CD4-positive, alpha-beta T cell treated with Interleukin-4 for 4 hours (primary cell): ENCODE measurements around the gene KRTAP9-9.
"Not testable (repeated sequence)": the region's sequence is repeated elsewhere in the genome, so short reads cannot be mapped to it uniquely, and the experiment has no call there.

Experiments used
- DNase-seq: peaks from one replicate; pipeline ENCODE4 v3.0.0-alpha.2; 2020

KRTAP9-9 gene

GRCh38 chr17:41255381-41256290 is at the start of gene KRTAP9-9:
KRTAP9-9 (plus strand) TSS chr17:41255384.
- DNase-seq, result not testable (repeated sequence)

GRCh38 chr17:41211845-41212466 is 43.2 kb upstream of the KRTAP9-9 start:
- DNase-seq, result no peak

DNA sequence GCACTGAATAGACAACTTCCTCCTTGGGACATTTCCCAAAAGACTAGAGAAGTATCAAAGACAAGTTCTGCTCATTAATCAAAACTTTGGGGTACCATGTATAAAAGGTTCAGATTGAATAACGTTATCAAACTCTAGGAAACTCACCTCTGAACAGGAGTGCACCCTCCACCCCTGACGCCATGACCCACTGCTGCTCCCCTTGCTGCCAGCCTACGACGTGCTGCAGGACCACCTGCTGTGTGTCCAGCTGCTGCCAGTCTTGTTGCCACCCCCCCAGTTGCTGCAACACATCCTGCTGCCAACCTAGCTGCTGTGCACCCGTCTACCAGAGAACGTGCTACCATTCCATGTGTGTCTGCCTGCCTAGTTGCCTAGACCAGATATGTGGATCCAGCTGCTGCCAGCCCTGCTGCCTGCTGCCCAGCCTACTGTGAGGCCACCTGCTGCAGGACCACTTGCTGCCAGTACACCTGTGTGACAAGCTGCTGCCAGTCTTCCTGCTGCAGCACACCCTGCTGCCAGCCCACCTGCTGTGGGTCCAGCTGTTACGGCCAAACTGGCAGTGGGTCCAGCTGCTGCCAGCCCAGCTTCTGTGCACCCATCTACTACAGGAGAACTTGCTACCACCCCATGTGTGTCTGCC is 42.5 kb upstream of the KRTAP9-9 start:
- DNase-seq, result no peak

DNA sequence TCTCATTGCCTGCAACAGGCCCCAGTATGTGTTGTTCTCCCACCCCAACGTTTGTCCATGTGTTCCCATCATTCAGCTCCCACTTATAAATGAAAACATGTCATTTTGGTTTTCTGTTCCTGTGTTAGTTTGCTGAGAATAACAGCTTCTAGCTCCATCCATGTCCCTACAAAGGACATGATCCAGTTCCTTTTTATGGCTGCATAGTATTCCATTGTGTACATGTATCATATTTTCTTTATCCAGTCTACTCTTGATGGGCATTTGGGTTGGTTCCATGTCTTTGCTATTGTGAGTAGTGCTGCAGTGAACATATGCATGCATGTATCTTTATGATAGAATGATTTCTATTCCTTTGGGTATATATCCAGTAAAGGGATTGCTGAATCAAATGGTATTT is 39.5 kb upstream of the KRTAP9-9 start:
- no peak for DNase-seq

GRCh38 chr17:41223821-41224220 is 31.4 kb upstream of the KRTAP9-9 start:
- no peak for DNase-seq

DNA sequence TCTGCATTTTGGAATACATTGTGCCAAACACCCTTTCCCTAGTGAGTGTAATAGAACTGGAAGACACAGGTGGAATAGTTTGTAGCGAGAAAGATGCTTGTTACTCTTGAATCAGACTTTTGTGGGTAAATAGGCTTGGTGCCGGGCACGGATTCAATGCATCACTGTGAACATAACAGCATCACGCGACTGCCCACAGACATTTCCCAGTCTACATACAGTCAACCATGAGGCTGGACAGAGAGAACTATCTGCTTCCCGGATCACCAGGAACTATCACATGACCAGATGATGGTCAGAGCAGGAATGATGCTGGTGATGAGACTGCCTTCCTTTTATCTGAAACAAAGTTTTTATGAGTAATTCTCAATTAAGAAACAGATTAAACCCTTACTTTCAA is 29.1 kb upstream of the KRTAP9-9 start:
- DNase-seq, result no peak

GRCh38 chr17:41226598-41227095 is 28.5 kb upstream of the KRTAP9-9 start, which contains the start of gene KRTAP9-2:
KRTAP9-2 (plus strand) TSS chr17:41226648; CDS start chr17:41226655, 7 bp downstream.
- not testable (repeated sequence) for DNase-seq

DNA sequence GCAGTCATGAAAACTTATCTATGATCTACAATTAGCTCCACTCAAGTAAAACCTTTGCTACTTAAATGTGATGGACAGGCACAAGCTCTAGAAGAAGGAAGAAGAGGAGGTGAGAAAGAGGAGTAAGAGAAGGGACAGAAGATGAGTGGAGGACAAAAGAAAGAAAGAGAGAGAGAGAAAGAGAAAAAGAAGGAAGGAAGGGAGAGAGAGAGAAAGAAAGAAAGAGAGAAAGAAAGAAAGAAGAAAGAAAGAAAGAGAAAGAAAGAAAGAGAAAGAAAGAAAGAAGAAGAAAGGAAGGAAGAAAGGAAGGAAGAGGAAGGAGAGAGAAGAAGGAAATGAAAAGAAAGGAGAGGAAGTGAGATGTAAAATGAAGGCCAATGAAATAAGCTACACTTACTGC is 25.1 kb upstream of the KRTAP9-9 start:
- DNase-seq, result no peak

- no peak for DNase-seq
These were observed 23.5 kb upstream of the KRTAP9-9 start for GRCh38 chr17:41231731-41232130.

DNA sequence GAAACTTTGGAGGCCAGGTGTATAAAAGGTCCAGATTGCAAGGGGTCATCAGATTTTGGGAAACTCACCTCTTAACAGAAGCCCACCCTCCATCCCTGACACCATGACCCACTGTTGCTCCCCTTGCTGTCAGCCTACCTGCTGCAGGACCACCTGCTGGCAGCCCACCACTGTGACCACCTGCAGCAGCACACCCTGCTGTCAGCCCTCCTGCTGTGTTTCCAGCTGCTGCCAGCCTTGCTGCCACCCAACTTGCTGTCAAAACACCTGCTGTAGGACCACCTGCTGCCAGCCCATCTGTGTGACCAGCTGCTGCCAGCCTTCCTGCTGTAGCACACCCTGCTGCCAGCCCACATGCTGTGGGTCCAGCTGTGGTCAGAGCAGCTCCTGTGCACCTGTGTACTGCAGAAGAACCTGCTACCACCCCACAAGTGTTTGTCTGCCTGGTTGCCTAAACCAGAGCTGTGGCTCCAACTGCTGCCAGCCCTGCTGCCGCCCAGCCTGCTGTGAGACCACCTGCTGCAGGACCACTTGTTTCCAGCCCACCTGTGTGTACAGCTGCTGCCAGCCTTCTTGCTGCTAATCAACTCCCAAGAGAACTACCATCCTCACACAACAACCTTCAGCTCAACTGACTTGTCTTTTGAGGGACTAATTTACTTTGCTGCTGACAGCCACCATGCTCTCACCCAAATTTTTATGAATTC is 22.6 kb upstream of the KRTAP9-9 start, which contains the start of gene KRTAP9-3:
KRTAP9-3 (plus strand) TSS at position 51 of the 707 bp plus-strand sequence; CDS start at position 104, 53 bp downstream.
- not testable (repeated sequence) for DNase-seq

DNA sequence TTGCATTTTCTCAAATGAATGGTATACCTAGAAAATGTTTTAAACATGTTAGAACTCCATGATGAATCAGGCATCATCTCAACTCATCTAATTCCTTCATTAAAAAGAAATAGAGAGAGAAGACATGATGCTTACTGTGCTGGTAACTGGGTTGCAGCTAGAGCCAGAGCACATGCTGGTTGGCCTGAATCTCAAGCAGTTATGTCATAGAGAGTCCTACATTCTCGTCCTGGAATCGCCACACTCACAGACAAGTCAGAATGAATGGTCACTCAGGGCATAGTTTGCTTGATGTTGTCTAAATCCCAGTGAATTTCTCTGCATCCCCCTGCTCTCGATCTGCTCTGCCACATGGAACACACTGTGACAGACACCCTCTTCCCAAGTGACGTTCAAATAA is 18.1 kb upstream of the KRTAP9-9 start:
- DNase-seq, result not testable (repeated sequence)

DNA sequence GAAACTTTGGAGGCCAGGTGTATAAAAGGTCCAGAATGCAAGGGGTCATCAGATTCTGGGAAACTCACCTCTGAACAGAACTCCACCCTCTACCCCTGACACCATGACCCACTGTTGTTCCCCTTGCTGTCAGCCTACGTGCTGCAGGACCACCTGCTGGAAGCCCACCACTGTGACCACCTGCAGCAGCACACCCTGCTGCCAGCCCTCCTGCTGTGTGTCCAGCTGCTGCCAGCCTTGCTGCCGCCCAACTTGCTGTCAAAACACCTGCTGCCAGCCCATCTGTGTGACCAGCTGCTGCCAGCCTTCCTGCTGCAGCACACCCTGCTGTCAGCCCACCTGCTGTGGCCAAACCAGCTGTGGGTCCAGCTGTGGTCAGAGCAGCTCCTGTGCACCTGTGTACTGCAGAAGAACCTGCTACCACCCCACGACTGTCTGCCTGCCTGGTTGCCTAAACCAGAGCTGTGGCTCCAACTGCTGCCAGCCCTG is 17.2 kb upstream of the KRTAP9-9 start, which contains the start of gene KRTAP9-8:
KRTAP9-8 (plus strand) TSS at position 51 of the 489 bp plus-strand sequence; CDS start at position 104, 53 bp downstream.
- not testable (repeated sequence) for DNase-seq

GRCh38 chr17:41246995-41247787 is 8.0 kb upstream of the KRTAP9-9 start:
- not testable (repeated sequence) for DNase-seq

- DNase-seq, result not testable (repeated sequence)
These were observed 5.4 kb upstream of the KRTAP9-9 start, which contains the start of gene KRTAP9-4 for GRCh38 chr17:41249637-41250240. KRTAP9-4 (plus strand) TSS chr17:41249687; CDS start chr17:41249721, 34 bp downstream.

DNA sequence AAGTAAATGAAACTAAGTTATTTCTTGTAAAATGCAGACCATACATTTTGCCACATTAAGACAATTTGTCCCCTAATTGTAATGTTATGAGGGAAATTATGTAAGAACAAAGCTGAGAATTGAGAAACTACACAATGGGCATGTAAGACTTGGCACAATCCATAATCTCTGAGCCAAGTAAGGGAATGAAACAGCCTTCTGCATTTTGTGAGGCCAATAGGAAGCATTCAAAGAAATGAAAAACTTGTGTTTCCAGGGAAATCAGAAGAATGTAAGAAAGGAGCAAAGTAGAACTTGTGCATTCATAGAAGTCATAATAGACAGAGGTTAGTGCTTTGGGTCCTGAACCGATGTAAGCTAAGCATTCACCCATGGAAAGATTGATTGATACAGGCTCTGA is 3.9 kb upstream of the KRTAP9-9 start:
- DNase-seq, result no peak

- no peak for DNase-seq
These were observed 323 bp upstream of the KRTAP9-9 start for GRCh38 chr17:41254861-41255260.

- DNase-seq, result no peak
These were observed 1.1 kb downstream of the KRTAP9-9 start for GRCh38 chr17:41256291-41256685.

DNA sequence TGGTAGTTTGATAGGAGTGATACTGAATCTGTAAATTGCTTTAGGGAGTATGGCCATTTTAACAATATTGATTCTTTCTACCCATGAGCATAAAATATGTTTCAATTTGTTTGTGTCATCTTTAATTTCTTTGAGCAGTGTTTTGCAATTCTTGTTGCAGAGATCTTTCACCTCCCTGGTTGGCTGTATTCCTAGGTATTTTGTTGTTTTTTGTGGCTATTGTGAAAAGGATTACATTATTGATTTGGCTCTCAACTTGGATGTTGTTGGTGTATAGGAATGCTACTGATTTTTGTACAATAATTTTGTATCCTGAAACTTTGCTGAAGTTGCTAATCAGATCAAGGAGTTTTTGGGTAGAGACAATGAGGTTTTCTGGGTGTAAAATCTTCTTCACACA is 3.2 kb downstream of the KRTAP9-9 start:
- no peak for DNase-seq

- no peak for DNase-seq
These were observed 8.0 kb downstream of the KRTAP9-9 start for GRCh38 chr17:41263212-41263611.

DNA sequence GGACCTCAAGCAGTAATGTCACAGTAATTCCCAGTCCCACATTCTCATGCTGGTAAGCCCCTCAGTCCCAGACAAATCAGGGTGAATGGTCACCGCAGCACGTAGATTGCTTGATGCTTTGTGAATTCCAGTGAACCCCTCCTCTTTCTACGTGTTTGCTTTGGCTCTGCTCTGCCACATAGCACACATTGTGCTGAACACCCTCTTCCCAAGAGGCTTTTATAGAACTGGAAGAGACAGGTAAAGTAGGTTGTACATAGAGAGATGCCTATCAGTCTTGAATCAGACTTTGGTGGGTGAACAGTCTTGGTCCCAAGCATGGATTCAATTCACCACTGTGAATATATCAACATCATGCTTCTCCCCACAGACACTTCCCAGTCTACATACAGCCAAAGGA is 9.4 kb downstream of the KRTAP9-9 start:
- DNase-seq, result no peak

DNA sequence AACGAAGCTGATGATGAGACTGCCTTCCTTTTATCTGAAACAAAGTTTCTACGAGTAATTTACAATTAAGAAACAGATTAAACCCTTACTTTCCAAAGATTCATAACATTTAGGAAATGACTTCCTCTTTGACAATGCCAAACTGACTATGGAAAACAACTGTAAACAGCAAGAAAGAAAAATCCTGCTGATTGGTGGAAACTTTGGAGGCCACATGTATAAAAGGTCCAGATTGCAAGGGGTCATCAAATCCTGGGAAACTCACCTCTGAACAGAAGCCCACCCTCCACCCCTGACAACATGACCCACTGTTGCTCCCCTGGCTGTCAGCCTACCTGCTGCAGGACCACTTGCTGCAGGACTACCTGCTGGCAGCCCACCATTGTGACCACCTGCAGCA is 9.9 kb downstream of the KRTAP9-9 start, which contains the start of gene KRTAP9-6:
KRTAP9-6 (plus strand) TSS at position 301 of the 400 bp plus-strand sequence; CDS start at position 301, 0 bp downstream.
- no peak for DNase-seq
